ENCODE data around the gene AKAP14.
"Not testable (repeated sequence)": the region's sequence is repeated elsewhere in the genome, so short reads cannot be mapped to it uniquely, and the experiment has no call there.

The AKAP14 gene

DNA sequence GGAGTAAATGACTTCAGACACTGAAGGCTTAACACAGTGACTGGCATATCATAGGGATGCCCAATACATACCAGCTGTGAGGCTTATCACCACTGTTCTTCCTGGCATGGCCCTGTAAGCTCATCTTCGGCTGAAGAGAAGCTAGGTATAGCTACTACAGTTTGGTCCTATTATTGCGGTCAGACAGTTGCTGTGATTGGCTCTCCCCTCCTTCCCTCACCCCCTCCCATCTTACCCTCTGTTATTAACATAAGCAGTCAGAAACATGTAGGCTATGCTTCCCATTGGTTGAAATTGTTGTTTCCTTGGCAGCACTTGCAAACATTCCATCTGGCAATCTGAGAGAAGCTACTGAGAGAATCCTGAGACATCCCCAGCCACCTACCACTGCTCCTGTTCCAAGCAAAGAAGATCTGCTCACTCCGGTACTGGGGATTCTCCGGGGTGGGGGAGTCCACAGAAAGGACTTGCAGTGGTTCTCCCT is at the start of gene AKAP14:
TSS of gene AKAP14 (plus strand) at position 51 of the 484 bp plus-strand sequence. CDS start 7,331 bp downstream, outside the sequence.
- DNase-seq: no peak

DNA sequence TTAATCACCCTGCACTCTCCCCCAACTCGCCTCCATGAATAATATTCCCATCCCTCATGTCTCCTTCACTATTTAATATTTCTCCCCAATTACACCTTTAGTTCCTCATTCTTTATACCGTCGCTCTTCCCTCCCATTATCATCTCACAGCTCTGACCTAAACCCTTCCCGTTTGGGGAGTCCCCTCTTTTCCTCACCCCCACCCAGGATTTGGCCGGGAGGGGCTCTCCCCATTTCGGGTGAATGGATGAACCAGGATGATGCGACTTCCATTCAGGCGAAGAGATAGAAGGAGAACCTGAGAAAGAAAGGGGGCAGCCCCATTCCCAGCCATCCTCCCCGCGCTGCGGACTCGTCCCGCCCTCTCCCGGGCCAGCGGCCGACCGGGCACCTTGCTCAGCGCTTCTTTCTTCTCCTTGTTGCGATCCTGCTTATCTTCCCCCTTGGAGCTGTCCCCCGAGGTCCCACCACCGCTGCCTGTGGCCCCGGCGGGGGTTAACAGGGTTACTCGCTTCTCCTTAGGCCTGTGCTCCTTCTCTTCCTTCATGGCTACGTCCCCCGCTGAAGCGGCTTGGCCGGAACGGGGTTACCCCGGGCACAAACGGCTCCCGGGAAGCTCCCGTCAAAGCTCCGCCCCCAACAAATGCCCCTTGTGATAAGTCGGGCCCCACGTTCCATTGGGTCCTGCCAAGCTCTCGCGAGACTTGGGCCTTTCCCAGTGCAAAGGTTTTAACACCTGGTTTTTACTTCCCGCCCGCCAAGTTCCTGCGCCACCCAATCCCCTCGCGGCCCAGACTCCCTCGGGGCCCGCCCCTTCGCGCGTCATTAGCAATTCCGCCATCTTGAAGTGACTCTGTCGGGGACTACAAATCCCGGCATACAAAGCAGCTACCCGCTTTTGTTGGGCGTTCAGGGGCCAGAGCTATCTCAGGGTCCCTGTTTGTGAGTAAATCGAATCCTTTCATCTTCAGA is 43.0 kb upstream of the AKAP14 start, which contains the start of gene UPF3B:
TSS of gene UPF3B (minus strand) at position 582 of the 972 bp plus-strand sequence. CDS start at position 547, 35 bp downstream.
- peak; percentile 92 for DNase-seq

DNA sequence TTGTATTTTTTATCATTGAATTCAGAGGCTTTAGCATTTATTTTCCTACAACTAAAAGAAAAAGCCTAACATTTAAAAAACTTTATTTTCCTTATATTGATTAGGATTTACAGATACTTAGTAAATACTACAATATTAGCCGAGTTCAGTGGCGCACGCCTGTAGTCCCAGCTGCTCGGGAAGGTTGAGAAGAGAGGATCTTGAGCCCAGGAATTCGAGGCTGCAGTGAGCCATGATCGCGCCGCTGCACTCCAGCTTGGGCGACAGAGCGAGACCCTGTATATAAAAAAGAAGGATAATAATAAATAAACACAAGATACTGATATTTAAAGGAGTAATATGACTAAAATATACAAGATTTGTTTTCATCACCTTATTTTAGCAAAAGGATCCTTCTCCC is 42.2 kb upstream of the AKAP14 start:
- no peak for DNase-seq

DNA sequence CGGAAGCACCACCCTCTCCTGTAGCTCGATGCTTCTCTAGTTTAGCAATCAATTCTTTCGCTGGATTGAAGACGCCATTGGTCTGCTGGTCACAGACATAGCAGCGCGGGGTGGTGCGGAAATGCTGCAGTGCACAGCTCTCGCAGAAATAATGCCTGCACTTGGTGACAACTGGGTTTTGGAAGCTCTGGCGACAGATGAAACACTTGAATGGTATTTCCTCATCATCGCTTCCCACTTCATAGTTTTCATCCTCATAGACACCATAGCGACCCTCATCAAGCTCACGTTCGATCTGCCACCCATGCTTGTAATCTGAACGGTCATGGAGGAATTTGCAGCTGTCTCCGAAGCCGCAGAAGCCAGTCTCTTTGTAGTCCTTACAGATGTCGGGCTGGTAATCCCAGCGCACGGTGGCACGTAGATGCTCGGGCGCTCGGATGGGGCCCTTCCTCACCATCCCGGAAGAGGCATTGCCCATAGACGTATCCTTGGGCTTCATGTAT is 25.0 kb upstream of the AKAP14 start:
- DNase-seq: no peak

GRCh38 chrX:119871245-119871598 is 24.5 kb upstream of the AKAP14 start:
- DNase-seq: no peak

GRCh38 chrX:119871599-119872395 is 23.9 kb upstream of the AKAP14 start, which contains the start of the genes NDUFA1 and RNF113A:
TSS of gene NDUFA1 (plus strand) at chrX:119871832. CDS start at chrX:119871912, 80 bp downstream.
TSS of gene RNF113A (minus strand) at chrX:119871733. CDS start at chrX:119871613, 120 bp downstream.
- peak; percentile 74 for DNase-seq

GRCh38 chrX:119878740-119879139 is 17.0 kb upstream of the AKAP14 start:
- no peak for DNase-seq

DNA sequence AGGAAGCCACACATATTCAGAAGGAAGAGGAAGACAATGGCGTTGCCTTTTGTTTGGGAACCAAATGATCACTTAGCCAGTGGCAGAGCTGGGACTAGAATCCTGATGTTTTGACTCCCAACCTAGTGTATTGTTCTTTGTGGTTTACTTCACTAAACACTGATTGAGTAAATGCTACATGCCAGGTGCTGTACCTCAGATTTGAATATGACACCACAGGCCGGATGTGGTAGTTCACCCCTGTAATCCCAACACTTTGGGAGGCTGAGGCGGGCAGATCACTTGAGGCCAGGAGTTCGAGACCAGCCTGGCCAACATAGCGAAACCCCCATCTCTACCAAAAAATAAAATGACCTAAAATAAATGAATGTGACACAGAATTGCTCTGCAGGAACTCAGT is 15.6 kb upstream of the AKAP14 start:
- no peak for DNase-seq

GRCh38 chrX:119880552-119881437 is 14.9 kb upstream of the AKAP14 start:
- peak; percentile 4 for DNase-seq

DNA sequence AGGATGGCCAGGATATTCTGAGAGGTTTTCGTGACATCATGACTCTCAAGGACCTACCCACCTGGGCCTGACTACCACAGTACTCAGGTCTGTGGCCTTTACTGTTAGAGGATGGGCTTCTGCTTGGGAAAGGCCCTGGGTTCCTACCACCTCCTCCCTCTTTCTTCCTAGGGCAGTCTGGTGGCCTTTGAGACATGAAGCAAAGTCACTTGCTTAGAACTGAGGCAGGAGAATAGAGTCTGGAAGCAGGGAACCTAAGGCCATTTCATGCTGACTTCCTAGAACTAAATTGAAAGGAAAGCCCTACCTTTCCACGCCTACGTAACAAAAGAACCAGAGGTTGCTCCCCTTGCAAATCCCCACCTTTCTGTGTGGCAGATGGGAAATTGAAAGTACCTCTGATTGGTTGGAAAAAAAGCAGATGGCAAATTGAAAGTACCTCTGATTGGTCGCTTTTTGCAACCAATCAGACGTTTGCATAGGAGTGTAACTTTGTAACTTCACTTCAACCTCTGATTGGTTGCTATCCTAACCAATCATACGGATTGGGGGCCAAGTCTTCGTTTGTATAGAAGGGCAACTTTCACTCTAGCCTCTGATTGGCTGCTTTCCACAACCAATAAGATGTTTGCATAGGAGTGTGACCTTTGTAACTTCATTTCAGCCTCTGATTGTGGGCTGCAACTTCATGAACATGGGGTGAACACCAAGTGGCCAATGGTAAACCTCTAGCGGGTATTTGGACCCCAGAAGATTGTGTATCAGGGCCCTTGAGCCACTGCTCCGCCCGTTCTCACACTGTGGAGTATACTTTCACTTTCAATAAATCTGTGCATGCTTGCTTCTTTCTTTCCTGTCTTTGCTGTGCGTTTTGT is 9.9 kb upstream of the AKAP14 start:
- DNase-seq: peak; percentile 43

GRCh38 chrX:119887721-119888425 is 7.8 kb upstream of the AKAP14 start:
- DNase-seq: no peak

DNA sequence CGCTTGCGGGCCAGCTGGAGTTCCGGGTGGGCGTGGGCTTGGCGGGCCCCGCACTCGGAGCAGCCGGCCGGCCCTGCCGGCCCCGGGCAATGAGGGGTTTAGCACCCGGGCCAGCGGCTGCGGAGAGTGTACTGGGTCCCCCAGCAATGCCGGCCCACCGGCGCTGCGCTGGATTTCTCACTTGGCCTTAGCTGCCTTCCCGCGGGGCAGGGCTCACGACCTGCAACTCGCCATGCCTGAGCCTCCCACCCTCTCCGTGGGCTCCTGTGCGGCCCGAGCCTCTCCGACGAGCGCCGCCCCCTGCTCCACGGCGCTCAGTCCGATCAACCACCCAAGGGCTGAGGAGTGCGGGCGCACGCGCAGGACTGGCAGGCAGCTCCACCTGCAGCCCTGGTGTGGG is 5.1 kb upstream of the AKAP14 start:
- not testable (repeated sequence) for DNase-seq

- DNase-seq: not testable (repeated sequence)
Observed at GRCh38 chrX:119891961-119892692, 3.6 kb upstream of the AKAP14 start.

DNA sequence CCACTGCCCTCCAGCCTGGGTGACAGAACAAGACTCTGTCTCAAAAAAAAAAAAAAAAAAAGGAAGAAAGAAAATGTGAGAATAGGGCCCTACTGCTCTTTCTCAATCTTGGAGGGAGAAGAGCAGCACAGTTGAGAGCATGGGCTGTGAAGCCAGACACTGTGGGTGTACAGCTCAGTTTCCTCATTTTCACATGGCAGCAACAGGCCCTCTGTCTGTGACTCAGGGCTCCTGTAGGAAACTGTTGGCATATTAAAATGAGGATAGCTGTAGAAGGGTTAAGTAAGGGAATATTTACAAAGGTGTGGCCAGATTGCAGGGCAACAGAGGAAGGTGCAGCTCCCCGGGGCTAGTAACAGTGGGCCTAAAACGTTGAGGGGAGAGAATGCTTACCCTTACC is 3.4 kb downstream of the AKAP14 start:
- peak; percentile 69 for DNase-seq

- no peak for DNase-seq
Observed at GRCh38 chrX:119900976-119901375, 5.3 kb downstream of the AKAP14 start.

DNA sequence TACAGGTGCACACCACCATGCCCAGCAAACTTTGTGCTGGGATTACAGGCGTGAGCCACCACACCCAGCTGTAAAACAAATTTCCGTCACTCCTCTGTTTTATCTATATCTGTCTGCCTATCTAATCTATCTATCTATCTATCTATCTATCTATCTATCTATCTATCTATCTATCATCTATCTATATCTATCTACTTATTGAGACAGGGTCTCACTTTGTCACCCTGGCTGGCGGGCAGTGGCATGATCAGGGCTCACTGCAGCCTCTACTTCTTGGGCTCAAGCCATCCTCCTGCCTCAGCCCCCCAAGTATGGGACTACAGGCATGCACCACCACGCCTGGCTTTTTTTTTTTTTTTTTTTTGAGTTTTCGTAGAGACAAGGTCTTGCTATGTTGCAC is 20.6 kb downstream of the AKAP14 start:
- DNase-seq: no peak

GRCh38 chrX:119917877-119918276 is 22.2 kb downstream of the AKAP14 start:
- DNase-seq: no peak

- DNase-seq: no peak
Observed at GRCh38 chrX:119919835-119920585, 24.3 kb downstream of the AKAP14 start.

DNA sequence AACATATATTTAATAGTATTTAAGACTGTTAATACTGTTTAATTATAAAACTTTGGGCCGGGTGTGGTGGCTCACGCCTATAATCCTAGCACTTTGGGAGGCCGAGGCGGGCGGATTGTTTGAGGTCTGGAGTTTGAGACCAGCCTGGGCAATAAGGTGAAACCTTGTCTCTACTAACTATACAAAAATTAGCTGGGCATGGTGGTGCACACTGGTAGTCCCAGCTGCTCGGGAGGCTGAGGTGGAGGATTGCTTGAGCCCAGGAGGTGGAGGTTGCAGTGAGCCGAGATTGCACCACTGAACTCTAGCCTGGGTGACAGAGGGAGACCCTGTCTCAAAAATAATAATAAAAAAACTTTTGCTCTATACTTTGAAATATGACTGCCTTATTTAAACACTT is 26.7 kb downstream of the AKAP14 start:
- not testable (repeated sequence) for DNase-seq
